K562 (cell line): ENCODE results near the gene SEPTIN1. TPM values are rescaled to one million over a fixed set of nuclear protein-coding genes. Genes with fewer than 3 reads are reported as not detected.
A peak's percentile ranks its signal among the peaks of the same experiment; 100 is the strongest.

Source experiments
- ATAC-seq: fragments of 200-7000 bp; cut with Tn5 transposase; 3 replicates; pipeline ENCODE4 v1.9.1; 2020; ENCODE audit warnings: moderate library complexity
- BruUV-seq: library from RNA; stranded (reverse); fragments of 400-500 nt; replicated peaks from 2 replicates; lab custom pipeline; 2021; lab: Mats Ljungman, UMichigan
- CTCF ChIA-PET: fragments of 300-600 bp; formaldehyde crosslinking; extraction: SDS; loops from one replicate; lab custom pipeline; 2021; ENCODE audit warnings: low intra/inter-chr PET ratio; lab: Yijun Ruan, JAX
- POLR2A ChIA-PET: fragments of 300-600, 350-650 bp; sonication (Branson Sonifier 250); formaldehyde crosslinking; extraction: SDS; loops from one replicate; lab custom pipeline; 2021; ENCODE audit warnings: antibody characterized with exemption, inconsistent platforms; lab: Yijun Ruan, JAX
- DNase-seq, 4 experiments: peaks; one replicate each; pipeline versions ENCODE4 v3.0.0 to v3.0.0-alpha.2; 2011 to 2018; ENCODE audit warnings: low spot score in 3 of 4, mixed read lengths in 3 of 4; ENCODE audit errors: extremely low read depth in 1 of 4
- FAIRE-seq: peaks from 2 replicates; lab custom pipeline; 2011; peaks lifted over from hg19 to GRCh38; lab: Jason Lieb, UNC
- H2AFZ ChIP-seq: 2 replicates; pipeline ENCODE4 v1.6.0; 2011; ENCODE audit warnings: low read depth, low read length, control low read depth, inconsistent platforms
- H3K27ac ChIP-seq: fragments of 200-600 bp; 3 replicates; pipeline ENCODE4 v1.8.0; 2011; ENCODE audit warnings: low read depth, mild to moderate bottlenecking, control low read depth, inconsistent platforms, low read length, moderate library complexity, mixed read lengths; ENCODE audit errors: extremely low read depth
- H3K27me3 ChIP-seq, 2 experiments: fragments of 300-600 bp in 1 of 2; 2 replicates in 1 of 2; 3 replicates in 1 of 2; pipeline versions ENCODE4 v1.6.0 to v1.8.0; 2011; ENCODE audit warnings: inconsistent platforms in 2 of 2, low read length in 2 of 2, mild to moderate bottlenecking in 1 of 2, mixed read lengths in 1 of 2, moderate library complexity in 1 of 2; ENCODE audit not compliant: control insufficient read depth in 2 of 2, insufficient read depth in 2 of 2
- H3K36me3 ChIP-seq: fragments of 300-600 bp; 3 replicates; pipeline ENCODE4 v1.8.0; 2011; ENCODE audit warnings: mild to moderate bottlenecking, low read length, inconsistent platforms; ENCODE audit not compliant: control insufficient read depth, insufficient read depth
- H3K4me1 ChIP-seq, 2 experiments: fragments of 200-600 bp in 1 of 2; replicated peaks in 1 of 2; 2 replicates in 1 of 2; 3 replicates in 1 of 2; pipeline versions ENCODE4 v1.5.1 to v1.8.0; 2011; ENCODE audit warnings: inconsistent platforms in 2 of 2, low read length in 2 of 2, mild to moderate bottlenecking in 1 of 2, mixed read lengths in 1 of 2, moderate library complexity in 1 of 2; ENCODE audit not compliant: control insufficient read depth in 2 of 2, insufficient read depth in 2 of 2
- H3K4me2 ChIP-seq: 2 replicates; pipeline ENCODE4 v1.6.1; 2011; ENCODE audit warnings: low read length, control low read depth, inconsistent platforms, mixed read lengths; ENCODE audit not compliant: insufficient read depth
- H3K4me3 ChIP-seq: fragments of 200-600 bp; sonication (generic), shearing (Covaris generic); 2 replicates; pipeline ENCODE4 v1.5.1; 2016; ENCODE audit warnings: control low read depth, inconsistent platforms
- H3K79me2 ChIP-seq: fragments of 200-600 bp; 3 replicates; pipeline ENCODE4 v1.8.0; 2011; ENCODE audit warnings: low read length, inconsistent platforms; ENCODE audit not compliant: control insufficient read depth, insufficient read depth
- H3K9ac ChIP-seq, 2 experiments: 2 replicates each; pipeline versions ENCODE4 v1.6.0 to v1.6.1; 2011; ENCODE audit warnings: low read depth in 2 of 2, low read length in 2 of 2, control low read depth in 1 of 2, inconsistent platforms in 1 of 2, mild to moderate bottlenecking in 1 of 2, mixed read lengths in 1 of 2; ENCODE audit not compliant: insufficient read depth in 1 of 2
- H3K9me1 ChIP-seq: one replicate; pipeline ENCODE4 v1.6.0; 2011; ENCODE audit warnings: inconsistent platforms, mild to moderate bottlenecking, low read length, moderate library complexity; ENCODE audit not compliant: control insufficient read depth, insufficient read depth
- H3K9me3 ChIP-seq: replicated peaks from 2 replicates; pipeline ENCODE4 v1.5.1; 2011; ENCODE audit warnings: low read depth, low read length, inconsistent platforms; ENCODE audit not compliant: control insufficient read depth, insufficient read depth
- H4K20me1 ChIP-seq: replicated peaks from 2 replicates; pipeline ENCODE4 v1.6.1; 2011; ENCODE audit warnings: low read length, inconsistent platforms, mixed read lengths; ENCODE audit not compliant: control insufficient read depth, insufficient read depth
- CXXC5 ChIP-seq: fragments of 250-450 bp; sonication (Bioruptor Pico); IDR thresholded peaks from 2 replicates; pipeline ENCODE4 v1.8.0; 2022; ENCODE audit warnings: inconsistent platforms, mild to moderate bottlenecking, moderate library complexity
- ESRRA ChIP-seq: fragments of 450-650 bp; IDR thresholded peaks from 2 replicates; pipeline ENCODE4 v1.6.1; 2014; ENCODE audit warnings: low read depth, mild to moderate bottlenecking, moderate library complexity, borderline replicate concordance
- GTF3C2 ChIP-seq: IDR thresholded peaks from 3 replicates; pipeline ENCODE4 v1.6.1; 2011; ENCODE audit warnings: borderline replicate concordance, mild to moderate bottlenecking, moderate library complexity; ENCODE audit not compliant: insufficient read length; ENCODE audit errors: extremely low read depth
- MCM3 ChIP-seq: fragments of 450-650 bp; IDR thresholded peaks from 2 replicates; pipeline ENCODE4 v1.6.1; 2016
- MITF ChIP-seq: IDR thresholded peaks from 2 replicates; pipeline ENCODE4 v1.6.1; 2014; ENCODE audit warnings: antibody characterized with exemption
- MTA3 ChIP-seq: fragments of 450-650 bp; formaldehyde crosslinking; IDR thresholded peaks from 2 replicates; pipeline ENCODE4 v1.6.1; 2017; ENCODE audit warnings: mild to moderate bottlenecking, borderline replicate concordance
- PHF8 ChIP-seq: fragments of 200-600 bp; sonication (generic); IDR thresholded peaks from 2 replicates; pipeline ENCODE4 v1.6.1; 2012; ENCODE audit warnings: mixed run types, mild to moderate bottlenecking, inconsistent platforms, low read length, moderate library complexity, borderline replicate concordance
- POLR3A ChIP-seq: IDR thresholded peaks from 2 replicates; pipeline ENCODE4 v1.6.1; 2011; ENCODE audit warnings: borderline replicate concordance, mild to moderate bottlenecking, moderate library complexity; ENCODE audit not compliant: insufficient read length, insufficient read depth; ENCODE audit errors: extremely low read depth
- RBM25 ChIP-seq: fragments of 200-400 bp; formaldehyde crosslinking; IDR thresholded peaks from 2 replicates; pipeline ENCODE4 v1.6.1; 2018; ENCODE audit warnings: low read length, low read depth, moderate library complexity; ENCODE audit not compliant: severe bottlenecking
- RFX7 ChIP-seq: fragments of 250-450 bp; sonication (Bioruptor Pico); IDR thresholded peaks from 2 replicates; pipeline ENCODE4 v1.5.1; 2021; ENCODE audit warnings: mild to moderate bottlenecking
- SIN3B ChIP-seq: fragments of 450-650 bp; IDR thresholded peaks from 2 replicates; pipeline ENCODE4 v1.6.1; 2017; ENCODE audit warnings: low read depth, mild to moderate bottlenecking, moderate library complexity
- YY1 ChIP-seq, 3 experiments: IDR thresholded peaks; 2 replicates each; pipeline ENCODE4 v1.6.1; 2011; ENCODE audit warnings: low read length in 2 of 3, mild to moderate bottlenecking in 2 of 3, moderate library complexity in 2 of 3, borderline replicate concordance in 1 of 3, control low read depth in 1 of 3, low read depth in 1 of 3; ENCODE audit not compliant: insufficient read depth in 3 of 3, insufficient replicate concordance in 2 of 3, control insufficient read depth in 1 of 3, insufficient read length in 1 of 3; ENCODE audit errors: extremely low read depth in 1 of 3
- ZNF280B ChIP-seq: fragments of 250-450 bp; sonication (Bioruptor Pico); IDR thresholded peaks from 2 replicates; pipeline ENCODE4 v1.5.1; 2021; ENCODE audit warnings: mild to moderate bottlenecking
- WGBS: fragments of 100-300 bp; shearing (Covaris generic); methylation state at CpG from one replicate; pipeline ENCODE4 v1.1.6; 2016; ENCODE audit warnings: low coverage, mixed read lengths; ENCODE audit not compliant: insufficient coverage; ENCODE audit errors: missing lambda C conversion rate; 5-methylcytosine and 5-hydroxymethylcytosine counted together
- in situ Hi-C: fragments of 300-500 bp; cut with MboI; formaldehyde crosslinking; loops from 4 replicates; pipeline ENCODE4 v1.15.0; 2018; ENCODE audit warnings: inconsistent platforms, mixed read lengths
- intact Hi-C: fragments of 100-400 bp; cut with micrococcal nuclease; formaldehyde crosslinking; loops from 2 replicates; pipeline ENCODE4 v1.14.2; 2022
- polyA plus RNA-seq, 8 experiments: library from polyadenylated mRNA; depleted of rRNA in 4 of 8; stranded (reverse) in 5 of 8; unstranded in 3 of 8; fragments of >200 nt; fragmentation: Nextera tagmentation in 2 of 8; fragmentation: Illumina TruSeq in 1 of 8; extraction: Ambion mirVana in 2 of 8; extraction: Trizol in 1 of 8; gene quantifications; 2 replicates each; pipeline versions ENCODE4 v1.2.1 to v1.2.3, GENCODE V29; 2011 to 2014; ENCODE audit warnings: inconsistent platforms in 1 of 8, missing spikeins in 1 of 8
- total RNA-seq, 7 experiments: library from RNA; depleted of rRNA in 6 of 7; stranded (reverse); fragments of >200 nt in 6 of 7; fragmentation: Illumina TruSeq in 2 of 7; extraction: Trizol in 2 of 7; gene quantifications; 2 replicates each; pipeline versions ENCODE4 v1.2.1 to v1.2.3, GENCODE V29; 2011 to 2021; ENCODE audit warnings: low replicate concordance in 1 of 7

Gene SEPTIN1
- total and polyA plus RNA-seq, 9 of the 15 experiments (the other 6 are each of a cell fraction or from before 2014, with no cell fraction given): 0.23 to 5.6 (median 1.7) TPM; not detected in 1

GRCh38 chr16:30369938-30370455 is 12.4 kb downstream of the SEPTIN1 start:
- intact Hi-C loops: loop anchor here (2.0 to 10.0 kb wide), 3 partner anchors 15 to 305 kb away; partner anchors contain the start of genes ALDOA, CD2BP2 and ZNF771
- peak overlapping the region; percentile 90; the same call in 1 of the 2 replicates for H3K4me2 ChIP-seq
- BruUV-seq: no TSS peak
- TF ChIP-seq RFX7 (CRISPR knock-in tag): no peak
- TF ChIP-seq MTA3: no peak
- TF ChIP-seq PHF8: peak; percentile 55; the same call in 1 of the 2 replicates
- no peak for TF ChIP-seq RBM25
- TF ChIP-seq POLR3A: no peak
- TF ChIP-seq GTF3C2: no peak
- peak in 2 of 3 experiments; percentile 51 to 72 for TF ChIP-seq YY1 (IDR thresholded peaks at IDR 0.05; ENCODE audit: borderline replicate concordance in 1 of 3, control insufficient read depth in 1 of 3, extremely low read depth in 1 of 3, insufficient read depth in 3 of 3, insufficient read length in 1 of 3, insufficient replicate concordance in 2 of 3, low read depth in 1 of 3, low read length in 2 of 3)
- TF ChIP-seq ZNF280B (CRISPR knock-in tag): no peak
- no peak for TF ChIP-seq ESRRA
- TF ChIP-seq MCM3: no peak
- no peak for TF ChIP-seq MITF
- TF ChIP-seq SIN3B: 0 out of 2 replicates have a peak, but pooled peaks have one; percentile 36
- peak; percentile 24; the same call in 1 of the 2 replicates for TF ChIP-seq CXXC5 (CRISPR knock-in tag)

More at GRCh38 chr16:30369938-30370455, 12.4 kb downstream of the SEPTIN1 start:
- in situ Hi-C loops: loop anchor here (25.0 kb wide), 1 partner anchor 908 kb away; the partner anchor contains the start of genes BOLA2, SLX1B and SULT1A4
- DNase-seq (peak in 2 of 4 experiments; percentile 87 to 91), FAIRE-seq (no peak), ATAC-seq (no peak)
- peak overlapping the region; percentile 72 for H3K27ac ChIP-seq
- H3K36me3 ChIP-seq: peaks cover 24% of the 10 kb centered on the region
- H3K9me1 ChIP-seq: peaks cover 6% of the 10 kb centered on the region
- H3K4me3 ChIP-seq: peak overlapping the region; percentile 74
- no peaks in the 10 kb centered on the region for H3K9me3 ChIP-seq
- H3K4me1 ChIP-seq: peaks cover 25 to 44% of the 10 kb centered on the region in 2 experiments; a peak in 4 of 5 replicates
- peaks cover 23% of the 10 kb centered on the region for H4K20me1 ChIP-seq
- H3K27me3 ChIP-seq: no peaks in the 10 kb centered on the region
- peak overlapping the region; percentile 17; the same call in 1 of the 2 replicates for H2AFZ ChIP-seq
- peaks cover 49% of the 10 kb centered on the region for H3K79me2 ChIP-seq
- CTCF ChIA-PET: interaction anchor here (0.6 kb wide), 1 partner anchor 187 kb away, joined by 4 read pairs; the partner anchor contains the start of gene CORO1A
- WGBS: 0% methylated on average over 14 of the region's 76 CpGs
- peak overlapping the region; percentile 70 to 98; a peak in 3 of 4 replicates for H3K9ac ChIP-seq
- POLR2A ChIA-PET: interaction anchor here (0.6 to 6.3 kb wide), 10 partner anchors 12 to 289 kb away, joined by 3 to 77 read pairs (median 4); partner anchors contain the start of genes CD2BP2, FBRS and PRR14
